GM19395 (cell line): ENCODE data around the gene SPTBN2.
"Not testable (repeated sequence)": the region's sequence is repeated elsewhere in the genome, so short reads cannot be mapped to it uniquely, and the experiment has no call there.

Experiments used
- ATAC-seq: cut with Tn5 transposase; IDR thresholded peaks from one replicate; pipeline ENCODE4 v1.9.1; 2021; ENCODE audit warnings: mild to moderate bottlenecking, moderate library complexity; ENCODE audit not compliant: unreplicated experiment

Gene SPTBN2

GRCh38 chr11:66646828-66647227, 82.2 kb downstream of the SPTBN2 start:
- no peak for ATAC-seq

DNA sequence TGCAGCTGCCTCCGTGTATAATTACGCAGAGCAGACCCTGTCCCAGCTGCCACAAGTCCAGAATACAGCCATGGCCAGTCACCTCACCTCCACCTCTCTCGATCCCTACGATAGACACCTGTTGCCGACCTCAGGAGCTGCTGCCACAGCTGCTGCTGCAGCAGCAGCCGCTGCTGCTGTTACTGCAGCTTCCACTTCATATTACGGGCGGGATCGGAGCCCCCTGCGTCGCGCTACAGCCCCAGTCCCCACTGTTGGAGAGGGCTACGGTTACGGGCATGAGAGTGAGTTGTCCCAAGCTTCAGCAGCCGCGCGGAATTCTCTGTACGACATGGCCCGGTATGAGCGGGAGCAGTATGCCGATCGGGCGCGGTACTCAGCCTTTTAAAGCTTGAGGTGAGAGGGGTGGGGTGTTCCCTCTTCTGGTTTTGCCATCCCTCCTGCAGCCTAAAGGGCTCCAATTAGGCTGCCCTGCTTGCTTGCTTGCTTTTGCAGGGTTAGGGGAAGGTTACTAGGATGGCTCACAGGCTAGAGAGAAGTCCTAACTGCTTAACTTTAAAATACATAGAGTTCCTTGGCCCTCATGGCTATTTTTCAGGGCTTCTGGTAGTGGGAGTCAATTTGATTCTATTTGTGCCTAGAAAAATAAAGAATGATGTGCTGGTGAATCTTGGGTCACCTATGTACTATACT, 85.1 kb downstream of the SPTBN2 start:
- no peak for ATAC-seq

DNA sequence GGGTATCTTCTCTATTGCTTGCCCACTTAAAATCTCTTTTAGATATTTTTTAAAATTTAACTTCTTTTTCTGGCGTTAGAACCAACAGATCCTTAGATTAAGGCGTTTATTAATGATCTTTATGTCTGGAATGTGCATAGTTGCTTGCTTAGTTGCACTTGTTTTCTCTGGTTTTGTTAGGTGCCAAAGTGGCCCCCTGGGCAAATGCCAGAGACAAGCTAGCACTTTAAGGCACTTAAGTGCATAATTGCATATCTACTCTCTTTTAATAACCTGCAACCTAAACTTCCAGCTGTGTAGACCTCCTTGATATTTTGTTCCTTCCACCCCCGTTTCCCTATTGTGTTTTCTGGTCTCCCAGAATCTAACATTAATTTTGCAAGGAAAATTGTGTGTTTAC, 87.2 kb downstream of the SPTBN2 start:
- no peak for ATAC-seq

GRCh38 chr11:66639814-66640340, 89.1 kb downstream of the SPTBN2 start:
- not testable (repeated sequence) for ATAC-seq

DNA sequence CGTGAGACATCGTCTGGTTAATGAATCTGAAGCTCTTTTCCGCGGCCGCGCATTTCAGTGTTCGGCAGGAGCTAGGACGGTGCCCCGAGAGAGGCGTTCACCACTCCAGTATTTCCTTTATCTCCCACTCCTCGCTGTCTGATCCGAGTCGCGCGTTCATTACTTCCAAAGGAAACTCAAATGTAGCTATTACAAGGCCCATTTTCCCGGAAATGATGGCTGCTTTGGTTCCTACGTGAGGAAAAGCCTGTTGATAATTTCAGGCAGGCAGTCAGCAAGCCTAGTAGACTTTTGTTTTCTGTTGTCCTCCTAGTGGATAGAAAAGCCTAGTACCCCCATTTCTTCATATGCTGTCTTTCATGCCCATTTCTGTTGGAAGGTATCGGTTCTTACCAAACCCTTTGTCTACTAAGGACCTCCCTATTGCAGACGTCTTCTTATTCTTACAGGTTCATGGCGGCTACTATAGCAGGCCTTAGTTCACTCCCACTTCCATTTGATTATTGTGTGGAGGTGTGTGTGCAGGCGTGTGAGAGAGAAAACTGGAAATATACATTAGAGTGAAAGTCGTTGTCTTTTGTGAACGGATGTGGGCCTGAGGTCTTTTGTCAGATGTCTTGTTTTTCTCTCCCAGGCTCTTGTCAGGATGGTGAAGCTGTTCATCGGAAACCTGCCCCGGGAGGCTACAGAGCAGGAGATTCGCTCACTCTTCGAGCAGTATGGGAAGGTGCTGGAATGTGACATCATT, 89.8 kb downstream of the SPTBN2 start:
- no peak for ATAC-seq

GRCh38 chr11:66638177-66639065, 90.6 kb downstream of the SPTBN2 start, which contains the start of gene RBM4:
RBM4 (plus strand) TSS chr11:66638703; CDS start chr11:66639712, 1,009 bp downstream.
- peak; percentile 97 for ATAC-seq

DNA sequence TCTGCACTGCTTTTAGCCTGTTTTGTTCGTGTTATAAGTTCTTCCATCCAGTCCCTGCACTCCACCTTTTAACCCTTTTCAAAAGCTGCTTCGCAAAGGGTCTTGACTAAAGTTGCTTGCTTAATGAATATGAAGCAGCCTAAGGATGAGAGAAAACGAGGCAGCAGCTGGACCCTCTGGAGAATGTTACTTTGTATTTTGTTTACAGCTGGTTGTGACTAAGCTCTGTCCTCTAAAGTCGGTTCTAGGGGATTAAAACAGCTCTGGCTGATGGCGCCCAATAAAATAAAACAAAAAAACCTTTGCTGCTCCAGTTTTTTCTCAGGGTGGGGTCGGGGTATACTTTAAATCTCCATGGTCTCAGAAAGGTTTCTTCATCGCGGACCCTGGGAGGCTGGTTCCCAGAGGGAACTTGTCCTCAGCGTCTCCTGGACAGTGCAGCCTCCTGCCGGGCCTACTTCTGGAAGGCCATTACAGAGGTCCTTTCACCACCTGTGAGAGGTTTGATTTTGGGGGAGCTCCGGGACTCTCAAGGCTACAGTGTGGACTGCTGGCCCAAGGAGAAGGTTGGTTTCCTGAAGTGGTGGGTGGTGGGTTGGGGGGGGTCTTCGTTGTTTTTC, 91.3 kb downstream of the SPTBN2 start:
- ATAC-seq, result no peak

DNA sequence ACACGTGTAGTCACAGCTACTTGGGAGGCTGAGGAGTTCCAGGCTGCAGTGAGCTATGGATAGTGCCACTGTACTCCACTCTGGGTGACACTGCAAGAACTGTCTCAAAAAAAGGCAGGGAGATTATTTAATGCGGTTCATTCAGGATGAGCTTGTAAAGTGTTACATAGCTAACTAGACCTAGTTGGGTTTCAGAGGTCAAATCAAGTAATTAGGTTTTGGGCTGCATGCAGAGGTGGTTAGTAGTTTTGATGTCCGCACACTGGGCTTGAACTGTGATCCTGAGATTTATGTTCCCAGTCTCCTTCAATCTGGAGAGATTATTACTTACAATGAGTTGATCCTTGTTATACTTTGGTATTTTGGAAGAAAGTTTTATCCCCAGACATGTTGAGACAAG, 92.6 kb downstream of the SPTBN2 start:
- ATAC-seq, result no peak
